ENCODE results near the gene GMDS.

GMDS gene

DNA sequence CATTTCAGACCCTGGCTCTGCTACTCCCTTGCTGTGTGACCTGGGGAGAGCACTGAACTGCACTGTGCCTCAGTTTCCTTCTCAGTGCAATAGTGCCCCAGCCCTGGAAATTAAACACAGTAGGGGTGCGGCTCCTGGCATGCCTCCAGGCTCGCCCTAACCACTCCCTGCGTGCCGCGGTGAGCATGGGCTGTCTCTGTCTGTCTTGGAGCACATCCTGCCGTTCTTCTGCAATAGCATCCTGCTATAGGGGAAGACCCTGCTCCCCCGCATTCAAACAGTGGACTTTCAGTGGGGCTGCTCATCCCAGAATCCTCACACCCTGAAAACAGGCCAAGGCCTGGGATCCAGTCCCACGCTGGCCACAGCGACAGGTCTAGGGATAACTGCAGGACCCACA lies 506.2 kb downstream of the GMDS start:
- DNase-seq (ENCODE audit: low spot score), result peak; percentile 36

DNA sequence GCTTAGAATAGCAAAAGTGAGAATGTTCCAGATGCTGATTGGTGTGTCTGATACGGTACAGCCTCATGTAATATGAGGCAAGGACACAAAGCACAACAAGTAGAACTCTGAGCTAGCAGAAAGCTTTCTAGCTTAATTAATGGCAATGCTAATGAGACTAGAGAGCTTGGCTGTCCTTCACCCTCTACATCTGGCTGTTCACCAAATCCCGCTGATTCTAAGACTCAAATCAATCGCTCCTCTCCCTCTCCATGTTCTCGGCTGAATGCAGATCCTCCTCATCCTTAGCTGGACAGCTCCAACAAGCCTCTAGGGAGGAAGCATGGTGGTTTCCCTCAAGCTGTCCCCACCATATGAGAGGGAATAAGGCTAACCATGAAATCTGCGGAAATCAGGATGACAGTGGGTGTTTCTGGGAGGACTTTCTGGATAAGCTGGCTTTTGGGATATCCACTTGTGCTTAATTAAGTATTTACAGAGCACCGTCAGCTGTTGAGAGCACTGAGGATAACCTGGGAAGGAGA lies 506.8 kb downstream of the GMDS start:
- DNase-seq (ENCODE audit: low spot score), result peak; percentile 46

DNA sequence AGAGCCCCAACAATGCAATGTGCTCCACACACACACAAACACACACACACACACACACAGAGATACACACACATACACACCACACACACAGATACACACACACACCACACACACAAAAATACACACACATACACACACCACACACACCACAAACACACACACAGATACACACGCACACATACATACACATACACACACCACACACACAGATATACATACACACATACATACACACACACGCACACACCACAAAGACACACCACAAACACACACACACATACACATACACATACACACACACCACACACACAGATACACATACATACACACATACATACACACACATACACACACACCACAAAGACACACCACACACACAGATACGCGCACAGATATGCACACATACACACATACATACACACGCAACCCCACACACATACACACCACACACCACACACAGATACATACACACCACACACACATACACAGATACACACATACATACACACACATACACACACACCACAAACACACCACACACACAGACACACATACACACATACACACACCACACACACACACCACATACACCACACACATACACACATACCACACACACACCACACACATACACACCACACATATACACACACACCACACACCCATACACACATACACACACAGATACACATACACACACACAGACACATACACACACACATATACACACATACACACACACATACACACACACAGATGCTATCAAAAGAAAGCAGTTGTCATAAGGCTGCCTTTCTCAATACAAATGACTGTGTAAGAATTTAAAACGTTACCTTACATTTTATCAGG lies 507.7 kb downstream of the GMDS start:
- DNase-seq (ENCODE audit: low spot score), result no peak

DNA sequence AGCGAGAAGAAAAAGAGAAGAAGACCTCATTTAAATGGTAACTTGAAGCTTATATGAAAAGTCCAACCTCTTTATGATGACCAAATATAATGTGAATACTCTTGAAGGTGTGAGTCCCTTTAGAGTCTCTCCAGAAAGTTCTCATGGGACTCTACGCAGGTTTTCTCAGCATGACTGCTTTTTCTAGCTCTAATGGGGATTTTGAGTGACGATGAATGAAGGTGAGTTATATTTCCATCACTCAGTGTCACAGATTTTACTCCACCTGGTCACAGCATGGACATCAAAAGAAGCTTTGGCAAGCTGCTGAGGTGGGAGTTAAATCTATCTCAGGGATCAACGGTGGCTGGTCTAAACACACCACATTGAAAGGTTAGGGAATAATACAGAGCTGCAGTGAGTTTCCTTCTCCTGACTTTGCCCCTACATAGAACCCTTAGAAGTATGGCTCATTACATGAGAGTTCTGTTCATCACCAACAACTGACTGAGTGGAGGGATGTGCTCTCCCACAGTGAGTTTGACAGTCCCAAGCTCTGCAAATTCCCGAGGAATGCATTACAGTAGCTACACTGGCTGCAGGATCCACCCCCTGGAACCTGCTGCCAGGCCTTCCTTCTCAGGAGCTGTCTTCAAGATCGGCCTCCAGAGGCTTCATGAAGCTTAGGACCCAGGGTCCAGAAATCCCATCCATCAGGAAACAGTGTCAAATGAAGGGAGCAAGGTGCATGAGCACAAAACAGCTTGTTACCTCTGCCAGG lies 508.9 kb downstream of the GMDS start:
- DNase-seq (ENCODE audit: low spot score), result no peak

DNA sequence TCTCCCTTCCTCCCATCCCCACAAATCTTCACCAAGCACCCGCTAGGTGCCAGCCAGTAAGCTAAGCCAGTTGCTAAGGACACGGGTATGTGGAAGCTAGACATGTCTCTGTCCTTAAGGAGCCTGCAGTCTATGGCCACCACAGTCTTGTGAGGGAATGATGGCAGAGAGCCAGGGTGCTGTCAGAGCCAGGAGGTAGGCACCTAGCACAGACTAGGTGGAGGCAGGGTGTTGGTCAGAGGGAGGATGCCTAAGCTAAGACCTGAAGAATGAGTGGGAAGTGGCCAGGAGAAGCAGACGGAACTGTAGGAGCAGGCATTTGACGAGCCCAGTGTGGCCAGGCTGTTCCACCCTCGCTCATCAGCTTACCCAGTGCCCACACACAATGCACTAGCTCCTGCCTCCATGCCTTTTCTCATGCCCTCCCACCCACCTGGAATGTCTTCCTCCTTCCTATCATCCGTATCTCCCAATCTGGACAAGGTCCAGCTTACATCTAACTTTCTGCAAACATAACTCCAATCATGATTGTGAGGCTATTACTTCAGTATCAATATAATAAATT lies 510.1 kb downstream of the GMDS start:
- DNase-seq (ENCODE audit: low spot score), result no peak

DNA sequence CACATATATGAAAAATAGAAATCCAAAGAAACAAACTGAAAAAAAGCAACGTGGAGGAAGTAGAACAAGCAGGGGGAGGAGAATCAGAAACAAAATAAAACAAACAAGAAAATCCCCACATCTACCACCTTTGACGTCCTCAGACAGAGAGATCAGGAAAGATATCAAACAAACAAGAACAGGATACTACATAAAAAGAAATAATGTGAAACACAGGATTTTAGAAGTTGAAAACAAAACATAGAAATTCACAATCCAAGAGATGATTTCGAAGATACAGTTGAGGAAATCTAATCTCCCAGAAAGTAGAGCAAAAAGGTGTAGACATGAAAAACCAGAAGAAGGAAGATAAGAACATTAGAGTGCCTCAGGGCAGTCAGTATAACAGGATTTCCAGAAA lies 514.5 kb downstream of the GMDS start:
- no peak for DNase-seq (ENCODE audit: low spot score)

DNA sequence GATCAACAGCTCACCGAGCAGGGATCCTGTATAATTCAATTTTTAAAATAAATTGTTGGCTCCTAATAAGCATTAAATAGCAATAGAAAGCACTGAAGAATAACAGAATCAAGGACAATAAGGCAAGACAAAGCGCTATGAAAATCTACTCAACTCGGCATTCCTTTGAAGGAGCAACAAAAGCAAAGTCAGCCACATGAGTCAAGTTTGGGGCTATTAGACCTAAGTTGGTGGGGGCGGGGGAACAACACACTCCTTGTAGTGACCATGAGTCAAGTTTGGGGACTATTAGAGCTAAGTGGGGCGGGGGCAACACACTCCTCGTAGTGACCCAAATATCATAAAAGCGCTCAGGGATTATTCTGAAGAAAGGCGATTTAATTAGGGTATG lies 515.7 kb downstream of the GMDS start:
- no peak for DNase-seq (ENCODE audit: low spot score)

DNA sequence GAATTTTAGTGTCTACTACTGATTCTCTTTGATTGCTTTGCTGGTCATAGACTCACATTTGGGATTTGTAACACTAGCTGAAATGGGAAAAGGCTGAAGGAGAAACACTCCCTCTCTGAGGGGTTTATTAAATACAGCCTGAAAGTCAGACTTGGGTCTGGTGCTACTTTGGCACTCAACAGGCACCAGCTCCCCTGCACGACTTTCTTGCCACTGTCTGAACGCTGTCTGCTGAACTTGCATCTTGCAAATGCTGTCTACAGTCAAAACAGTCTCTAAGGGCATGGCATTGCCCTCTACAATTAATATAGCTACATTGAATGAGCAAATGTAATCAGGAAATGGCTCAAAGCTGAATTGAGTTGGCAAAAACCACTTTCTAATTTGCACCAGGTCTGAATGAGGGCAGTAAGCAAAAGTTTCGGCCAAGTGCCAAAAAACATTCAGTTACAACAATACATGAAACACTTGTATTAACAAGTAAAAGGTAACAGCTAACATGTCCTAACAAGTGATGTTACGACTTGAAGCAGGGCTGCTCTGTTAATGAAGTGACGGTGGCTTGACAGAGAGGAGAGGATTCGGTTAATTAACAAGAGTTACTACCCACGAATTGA lies 516.2 kb downstream of the GMDS start:
- DNase-seq (ENCODE audit: low spot score), result no peak

DNA sequence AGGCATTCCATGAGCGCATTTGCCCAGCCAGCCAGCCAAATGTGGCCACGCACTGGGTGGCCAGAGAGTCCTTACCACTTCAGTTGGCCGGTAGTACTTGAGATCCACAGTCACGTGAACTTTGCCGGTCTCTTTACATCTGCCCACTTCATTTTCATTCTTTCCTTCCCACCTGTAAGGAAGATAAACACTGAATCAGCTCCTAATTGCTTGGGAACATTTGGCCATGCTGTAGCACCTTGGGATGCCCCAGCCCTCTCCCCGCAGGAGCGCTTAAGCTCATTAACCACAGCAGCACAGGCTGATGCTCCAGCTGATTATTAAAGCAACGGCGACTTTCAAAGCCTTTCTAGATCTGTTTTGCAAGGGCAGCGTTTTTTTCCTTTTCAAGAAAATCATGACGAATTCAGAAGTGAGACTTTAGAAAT lies 519.0 kb downstream of the GMDS start:
- DNase-seq (ENCODE audit: low spot score), result peak; percentile 70

DNA sequence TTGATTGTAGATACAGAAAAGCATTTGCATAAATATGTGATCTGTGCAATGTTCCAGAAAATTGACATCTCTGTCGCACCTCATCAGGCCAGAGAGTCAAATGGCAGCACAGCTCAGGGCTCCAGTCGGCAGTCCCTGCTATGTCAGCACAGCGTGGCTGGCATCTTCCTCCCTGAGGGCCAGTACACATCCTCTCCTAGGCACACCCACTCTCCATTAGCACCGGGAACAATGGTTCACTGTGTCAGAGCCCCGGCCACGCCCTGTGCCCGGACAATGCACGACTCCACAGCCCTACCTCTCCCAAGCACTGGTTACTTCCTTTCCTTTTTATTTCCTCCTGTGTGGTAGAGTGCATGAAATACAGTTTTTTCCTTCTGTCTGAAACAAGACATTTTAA lies 520.8 kb downstream of the GMDS start:
- peak; percentile 31 for DNase-seq (ENCODE audit: low spot score)

DNA sequence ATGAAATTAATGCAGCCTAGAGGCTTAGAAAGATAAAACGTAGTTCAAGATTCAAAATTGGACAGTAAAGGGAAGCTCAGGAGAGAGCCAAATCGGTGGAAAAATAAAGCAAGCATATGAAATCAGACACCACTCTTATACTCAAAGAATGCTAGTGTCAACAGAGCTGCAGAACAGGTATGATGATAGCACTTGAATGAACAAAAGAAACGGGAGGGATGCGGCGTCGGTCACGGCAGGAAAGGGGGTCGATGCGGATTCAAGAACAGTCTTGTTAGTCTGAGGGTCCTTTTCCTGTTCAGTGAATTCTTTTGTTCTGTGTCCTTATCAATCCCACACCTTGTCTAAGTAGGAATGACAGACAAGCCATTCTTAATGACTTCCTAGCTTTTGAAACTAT lies 521.3 kb downstream of the GMDS start:
- no peak for DNase-seq (ENCODE audit: low spot score)

DNA sequence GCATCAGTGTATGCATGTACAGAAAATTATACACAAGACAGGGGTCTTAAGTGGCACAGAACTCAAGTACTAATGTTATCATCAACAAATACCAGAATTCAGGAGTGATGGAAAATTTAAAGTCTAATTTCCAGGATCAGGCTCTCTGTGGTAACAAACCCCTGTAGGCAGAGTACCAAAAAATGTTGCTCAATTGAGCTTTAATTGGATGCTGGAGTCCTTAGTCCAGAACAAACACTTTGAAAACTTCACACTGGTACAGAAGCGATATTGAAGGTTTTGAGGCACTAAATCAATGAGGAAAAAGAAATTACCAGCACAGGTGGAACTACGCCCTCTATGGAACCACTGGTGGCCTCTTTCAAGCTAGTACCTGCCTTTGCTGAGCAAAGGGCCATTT lies 522.6 kb downstream of the GMDS start:
- no peak for DNase-seq (ENCODE audit: low spot score)

DNA sequence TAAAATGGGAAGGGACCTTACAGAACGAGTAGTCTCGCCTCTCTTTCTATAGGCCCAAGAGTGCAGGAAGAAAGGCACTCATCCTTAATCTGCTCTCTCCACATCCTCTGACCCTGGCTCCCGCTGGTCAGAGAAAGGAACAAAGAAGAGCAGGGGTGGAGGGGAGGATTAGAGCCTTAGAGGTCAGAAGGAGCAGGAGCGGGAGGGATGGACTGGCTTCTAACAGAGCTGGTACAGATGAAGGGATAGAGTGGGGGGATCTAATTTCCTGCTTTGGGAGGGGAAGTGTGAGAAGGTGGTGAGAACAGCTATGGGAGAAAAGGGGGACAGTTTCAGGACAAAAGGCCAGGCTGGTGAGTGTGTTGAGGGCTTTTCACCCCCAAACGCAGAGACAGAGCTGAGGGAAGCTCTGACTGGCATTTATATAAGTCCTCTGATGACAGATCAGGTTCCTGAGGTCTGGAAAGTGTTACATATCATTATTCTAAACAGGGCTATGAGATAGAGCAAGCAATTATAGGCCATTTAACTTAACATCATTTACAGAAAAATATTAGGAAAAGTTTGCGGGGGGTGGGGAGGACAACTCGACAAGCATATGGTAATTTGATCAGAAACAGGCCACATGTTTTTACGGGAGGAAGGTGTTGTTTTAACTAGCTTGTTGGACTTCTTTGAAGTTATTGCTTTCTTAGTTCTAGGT lies 524.6 kb downstream of the GMDS start:
- no peak for DNase-seq (ENCODE audit: low spot score)

DNA sequence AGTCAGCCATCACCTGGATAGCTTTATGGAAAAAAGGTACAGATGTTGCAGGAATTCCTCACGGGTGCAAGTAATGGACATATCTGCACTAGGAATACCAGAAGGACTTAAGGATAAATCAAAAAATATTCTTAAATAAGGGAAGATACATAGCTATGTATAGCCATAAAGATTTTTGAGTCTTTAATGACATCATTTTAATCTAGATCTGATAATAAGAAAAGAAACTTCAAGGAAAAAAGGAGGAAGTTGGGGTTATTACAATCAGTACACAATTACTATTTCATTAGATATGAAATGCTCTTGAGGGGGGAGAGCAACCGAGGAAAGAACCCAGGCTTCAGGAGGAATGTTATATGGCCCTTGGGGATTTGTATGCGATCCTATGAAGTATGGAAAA lies 525.5 kb downstream of the GMDS start:
- DNase-seq (ENCODE audit: low spot score), result no peak

DNA sequence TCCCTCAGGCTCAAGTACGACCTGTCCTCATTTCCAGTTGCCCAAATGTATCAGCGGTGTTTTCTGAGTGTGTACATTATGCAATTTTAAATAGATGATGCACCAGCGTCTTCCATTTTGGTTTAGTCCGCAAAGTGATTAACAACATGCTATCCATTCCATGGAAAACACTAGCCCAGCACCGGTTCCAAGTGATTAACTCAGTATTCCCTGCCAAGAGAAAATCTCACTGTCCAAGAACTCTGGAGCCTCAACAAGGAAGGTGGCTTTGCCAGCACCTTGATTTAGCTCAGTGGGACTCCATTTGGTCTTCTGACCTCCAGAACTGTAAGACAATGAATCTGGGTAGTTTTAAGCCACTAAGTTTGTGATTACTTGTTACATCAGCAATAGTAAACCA lies 528.5 kb downstream of the GMDS start:
- no peak for DNase-seq (ENCODE audit: low spot score)

DNA sequence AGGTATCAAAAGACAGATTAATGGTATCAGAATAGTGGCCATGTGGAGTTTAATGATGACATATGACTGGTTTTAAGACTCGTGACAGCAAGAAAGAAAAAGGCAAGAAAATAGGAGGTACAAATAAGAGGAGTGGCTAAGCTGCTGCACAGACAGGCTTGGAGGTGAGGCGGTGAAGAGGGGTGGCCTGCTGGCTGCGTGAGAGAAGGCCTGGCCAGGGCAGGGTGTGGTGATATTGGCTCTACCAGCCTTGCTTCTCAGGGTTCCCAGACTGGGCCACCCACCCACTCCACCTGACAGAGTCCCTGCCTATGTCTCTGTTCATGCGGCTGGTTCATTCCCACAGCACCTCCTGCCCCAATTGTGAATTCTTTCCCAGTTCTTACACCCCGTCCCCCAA lies 529.0 kb downstream of the GMDS start:
- DNase-seq (ENCODE audit: low spot score), result no peak

DNA sequence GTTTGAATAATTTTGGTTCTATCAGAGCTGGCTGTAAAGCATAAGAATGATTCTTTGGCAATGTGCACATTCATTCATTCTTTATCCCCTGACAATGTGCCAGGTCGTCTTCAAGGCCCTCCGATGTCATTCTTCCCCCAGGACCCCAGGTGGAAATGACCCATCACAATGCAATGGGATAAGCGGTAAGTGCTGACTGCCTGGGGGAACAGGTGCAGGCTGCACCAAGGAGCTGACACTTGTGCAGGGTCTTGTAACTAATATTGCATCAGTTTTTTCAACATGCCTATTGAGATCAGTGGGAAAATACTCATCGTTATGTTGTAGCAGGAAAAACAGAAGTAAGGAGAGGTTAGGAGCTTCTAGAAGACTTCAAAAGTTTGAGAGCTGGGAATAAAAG lies 530.1 kb downstream of the GMDS start:
- DNase-seq (ENCODE audit: low spot score), result no peak

DNA sequence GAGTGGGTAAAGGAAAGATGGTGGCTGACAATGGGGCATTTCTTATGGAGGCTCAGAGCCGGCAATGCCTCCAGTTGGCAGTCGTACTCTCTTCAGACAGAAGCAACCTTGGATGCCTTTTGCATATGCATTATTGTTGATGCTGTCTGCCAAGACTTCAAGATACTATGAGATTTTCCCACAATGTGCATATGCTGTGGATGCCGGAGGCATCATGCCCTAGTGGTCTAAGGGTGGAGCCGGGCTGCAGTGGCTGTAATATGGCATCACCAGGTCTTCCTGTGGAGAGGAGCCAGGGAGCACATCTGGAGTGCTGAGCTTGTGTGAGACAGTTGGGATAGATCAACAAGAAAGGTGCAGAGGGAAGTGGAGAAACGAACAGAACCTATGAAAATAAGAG lies 530.8 kb downstream of the GMDS start:
- DNase-seq (ENCODE audit: low spot score), result no peak

DNA sequence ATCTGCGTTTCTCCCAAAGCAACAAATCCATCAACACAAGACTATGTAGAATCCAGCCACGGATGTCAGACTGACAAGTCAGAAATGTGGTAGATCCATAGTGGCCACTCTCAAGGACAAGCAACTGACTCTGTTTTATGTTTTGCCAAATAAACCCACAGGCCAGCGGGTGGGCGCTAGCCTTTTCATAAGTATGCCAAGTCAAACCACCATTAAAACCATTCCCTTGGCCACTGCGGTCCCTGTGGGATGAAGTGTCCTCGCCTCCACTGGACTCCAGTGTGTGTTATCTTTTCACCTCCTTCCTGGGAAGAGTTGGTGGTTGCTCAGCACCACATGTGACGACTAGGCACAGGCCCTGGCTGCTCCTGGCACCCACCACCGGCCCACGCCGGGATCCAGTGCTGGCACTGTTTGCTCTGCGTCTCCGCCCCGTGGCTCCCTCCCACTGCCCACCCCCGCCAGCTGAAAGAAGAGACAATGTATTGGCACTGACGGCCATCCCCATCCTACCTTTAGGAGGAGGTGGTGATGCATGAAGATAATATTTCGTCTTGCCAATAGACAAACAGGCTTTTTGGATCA lies 532.3 kb downstream of the GMDS start:
- DNase-seq (ENCODE audit: low spot score), result no peak

DNA sequence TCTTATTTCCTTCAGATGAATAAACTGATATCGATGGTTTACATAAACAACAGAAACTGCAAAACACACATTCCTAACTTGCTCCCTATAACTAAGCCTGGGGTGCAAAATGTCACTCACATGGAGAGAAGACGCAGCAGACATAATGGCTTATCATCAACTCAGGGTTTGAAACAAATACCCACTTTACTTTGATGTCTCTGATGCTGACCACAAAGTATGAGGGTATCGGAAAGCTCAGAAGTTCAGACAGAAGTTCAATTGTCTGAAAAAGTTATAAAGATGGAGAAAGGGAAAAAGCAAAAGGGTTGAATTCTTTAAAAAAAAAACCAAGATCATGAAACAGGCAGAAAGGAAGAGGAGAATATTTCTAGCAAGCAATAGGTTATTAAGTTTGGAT lies 533.0 kb downstream of the GMDS start:
- DNase-seq (ENCODE audit: low spot score), result no peak

DNA sequence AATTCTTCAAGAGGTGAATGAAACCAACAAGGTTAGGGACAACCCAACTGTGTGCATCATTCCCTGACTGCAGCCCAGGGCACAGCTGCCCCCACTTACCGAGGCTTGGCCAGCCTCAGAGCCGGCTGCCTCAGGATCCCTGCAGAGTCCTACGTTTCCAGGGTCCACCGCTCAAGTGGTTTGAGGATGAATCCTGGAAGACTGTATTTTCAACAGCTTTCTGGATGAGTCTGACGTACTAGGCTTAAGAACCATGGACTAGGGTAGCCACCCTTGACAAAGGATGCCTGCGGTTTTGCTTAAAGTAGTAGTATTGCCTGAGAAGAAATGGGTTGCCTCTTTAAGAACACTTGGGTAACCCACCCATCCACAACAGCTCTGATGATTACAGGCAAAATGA lies 534.3 kb downstream of the GMDS start:
- no peak for DNase-seq (ENCODE audit: low spot score)

DNA sequence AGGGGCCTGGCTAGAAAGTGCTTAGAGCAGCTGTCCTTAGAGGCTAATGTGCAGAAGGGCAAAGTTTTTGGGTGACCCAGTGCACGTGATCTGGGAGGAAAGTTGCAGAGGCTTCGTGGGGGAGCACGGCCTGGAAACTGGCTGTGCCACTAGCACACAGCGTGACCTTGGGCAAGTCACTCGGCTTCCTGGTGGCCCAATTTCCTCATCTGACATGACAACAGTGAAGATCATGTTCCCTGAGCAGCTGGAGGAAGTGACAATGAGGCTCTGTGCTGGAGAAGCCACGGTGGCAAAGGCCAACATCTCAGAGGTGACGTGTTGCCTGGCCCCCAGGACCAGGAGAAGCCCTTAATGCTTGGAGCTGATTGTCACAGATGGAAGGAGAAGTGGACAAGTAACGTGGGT lies 536.2 kb downstream of the GMDS start:
- no peak for DNase-seq (ENCODE audit: low spot score)

All from D341Med (cell line).